ENCODE results near the gene CACFD1. TPM values are rescaled to one million over a fixed set of nuclear protein-coding genes. Genes with fewer than 3 reads are reported as not detected.
A peak's percentile ranks its signal among the peaks of the same experiment; 100 is the strongest.

CACFD1 gene
- total RNA-seq, 1 donor from 2014 or later = 42.6 TPM

DNA sequence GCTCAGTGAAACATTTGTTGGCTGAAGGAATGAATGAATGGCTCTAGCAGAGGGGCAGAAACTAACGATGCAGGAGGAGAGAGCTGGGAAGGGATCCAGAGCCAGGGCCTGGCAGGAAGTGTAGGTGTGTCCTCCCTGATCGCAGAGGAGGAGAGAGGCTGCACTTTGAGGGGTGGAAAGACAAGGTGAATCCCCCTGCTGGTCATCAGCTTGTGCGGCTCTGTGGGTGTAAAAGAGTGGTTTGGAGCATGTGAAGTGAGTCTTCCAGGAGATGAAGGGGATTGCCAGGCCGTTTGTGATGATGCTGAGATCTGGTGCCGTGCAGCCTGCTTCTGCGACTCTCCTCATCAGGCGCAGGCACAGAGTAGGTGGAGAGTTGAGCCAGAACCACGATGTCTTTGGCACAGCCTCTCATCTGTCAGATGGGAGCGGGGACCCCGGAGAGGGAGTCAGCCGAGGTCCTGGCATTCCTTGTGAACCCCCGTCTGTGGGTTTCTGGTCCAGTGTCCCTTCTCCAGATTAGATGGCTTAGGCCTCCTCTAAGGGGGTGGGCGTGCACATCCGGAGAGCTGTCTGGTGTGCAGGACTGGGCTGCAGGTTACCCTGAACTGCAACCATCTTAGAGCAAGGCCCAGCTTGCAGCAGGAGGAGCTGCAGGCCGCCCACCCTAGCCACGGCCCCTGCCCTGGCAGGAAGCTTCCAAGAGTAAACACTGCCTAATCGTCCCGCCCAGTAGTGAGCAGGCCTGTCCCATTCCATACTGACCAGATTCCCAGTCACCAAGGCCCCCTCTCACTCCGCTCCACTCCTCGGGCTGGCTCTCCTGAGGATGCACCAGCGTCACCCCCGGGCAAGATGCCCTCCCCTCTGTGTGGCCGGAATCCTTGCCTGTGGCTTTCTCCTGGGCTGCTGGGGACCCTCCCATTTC, 37.9 kb upstream of the CACFD1 start, which contains the start of gene ADAMTS13:
Gene ADAMTS13 (plus strand): TSS at position 753 of the 928 bp plus-strand sequence. CDS start 77 bp downstream, at position 830.
- no peak for DNase-seq (ENCODE audit: low read depth, low spot score)
- TF ChIP-seq, protein P1, sequence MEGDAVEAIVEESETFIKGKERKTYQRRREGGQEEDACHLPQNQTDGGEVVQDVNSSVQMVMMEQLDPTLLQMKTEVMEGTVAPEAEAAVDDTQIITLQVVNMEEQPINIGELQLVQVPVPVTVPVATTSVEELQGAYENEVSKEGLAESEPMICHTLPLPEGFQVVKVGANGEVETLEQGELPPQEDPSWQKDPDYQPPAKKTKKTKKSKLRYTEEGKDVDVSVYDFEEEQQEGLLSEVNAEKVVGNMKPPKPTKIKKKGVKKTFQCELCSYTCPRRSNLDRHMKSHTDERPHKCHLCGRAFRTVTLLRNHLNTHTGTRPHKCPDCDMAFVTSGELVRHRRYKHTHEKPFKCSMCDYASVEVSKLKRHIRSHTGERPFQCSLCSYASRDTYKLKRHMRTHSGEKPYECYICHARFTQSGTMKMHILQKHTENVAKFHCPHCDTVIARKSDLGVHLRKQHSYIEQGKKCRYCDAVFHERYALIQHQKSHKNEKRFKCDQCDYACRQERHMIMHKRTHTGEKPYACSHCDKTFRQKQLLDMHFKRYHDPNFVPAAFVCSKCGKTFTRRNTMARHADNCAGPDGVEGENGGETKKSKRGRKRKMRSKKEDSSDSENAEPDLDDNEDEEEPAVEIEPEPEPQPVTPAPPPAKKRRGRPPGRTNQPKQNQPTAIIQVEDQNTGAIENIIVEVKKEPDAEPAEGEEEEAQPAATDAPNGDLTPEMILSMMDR (conservative IDR thresholded peaks at IDR 0.05) = peak; percentile 22
- H3K4me3 Mint-ChIP-seq = peak within 1 kb of the TSS; percentile 48
- H3K27ac Mint-ChIP-seq (ENCODE audit: unreplicated experiment) = peak within 1 kb of the TSS; percentile 78
- no peaks in the 10 kb centered on the region for H3K9me3 Mint-ChIP-seq
- peaks cover 21% of the 10 kb centered on the region for H3K4me1 Mint-ChIP-seq
- peaks cover 10% of the 10 kb centered on the region for H3K27me3 Mint-ChIP-seq (ENCODE audit: low read depth)
- H3K36me3 Mint-ChIP-seq (ENCODE audit: low read depth) = no peaks in the 10 kb centered on the region

DNA sequence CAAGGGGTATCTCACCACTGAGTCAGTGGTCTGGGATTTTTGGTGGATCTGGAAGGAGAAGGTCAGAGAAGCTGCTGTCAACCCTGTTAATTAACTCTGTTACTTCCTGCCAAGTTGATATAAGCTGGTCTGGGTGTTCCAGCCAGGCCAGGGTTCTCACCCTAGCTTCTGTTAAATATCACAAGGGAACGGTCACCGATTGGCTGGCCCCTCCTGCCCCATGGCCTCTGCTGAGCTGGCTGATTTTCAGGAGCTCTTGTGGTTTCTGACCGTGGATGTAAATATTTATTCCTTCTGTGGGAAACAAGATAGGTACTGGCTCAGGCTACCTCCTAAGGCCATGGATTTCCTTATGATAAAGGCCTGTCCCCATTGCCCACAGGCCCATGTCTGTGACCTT, 36.6 kb upstream of the CACFD1 start:
- no peak overlapping the region for H3K27ac Mint-ChIP-seq (ENCODE audit: unreplicated experiment)
- TF ChIP-seq, protein P1 (conservative IDR thresholded peaks at IDR 0.05) = no peak
- H3K36me3 Mint-ChIP-seq (ENCODE audit: low read depth) = peaks cover 6% of the 10 kb centered on the region
- peak overlapping the region; percentile 44 for H3K4me3 Mint-ChIP-seq
- no peaks in the 10 kb centered on the region for H3K9me3 Mint-ChIP-seq
- peaks cover 23% of the 10 kb centered on the region for H3K27me3 Mint-ChIP-seq (ENCODE audit: low read depth)
- DNase-seq (ENCODE audit: low read depth, low spot score) = no peak
- H3K4me1 Mint-ChIP-seq = peaks cover 13% of the 10 kb centered on the region

DNA sequence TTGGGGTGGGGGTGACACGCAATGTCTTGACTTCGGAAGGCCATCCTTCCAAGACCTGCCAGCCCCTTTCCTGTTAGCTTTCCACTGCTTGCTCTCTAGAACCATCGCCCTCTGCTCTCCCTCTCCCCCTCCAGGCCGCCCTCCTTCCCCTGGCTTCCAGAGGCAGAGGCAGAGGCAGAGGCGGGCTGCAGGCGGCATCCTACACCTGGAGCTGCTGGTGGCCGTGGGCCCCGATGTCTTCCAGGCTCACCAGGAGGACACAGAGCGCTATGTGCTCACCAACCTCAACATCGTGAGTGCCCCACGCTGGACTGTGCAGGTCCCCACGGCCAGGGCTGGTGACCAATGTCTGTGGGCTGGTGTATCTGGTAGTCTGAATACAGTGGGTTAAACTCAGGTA, 35.6 kb upstream of the CACFD1 start:
- TF ChIP-seq, protein P1 (conservative IDR thresholded peaks at IDR 0.05) = no peak
- DNase-seq (ENCODE audit: low read depth, low spot score) = no peak

DNA sequence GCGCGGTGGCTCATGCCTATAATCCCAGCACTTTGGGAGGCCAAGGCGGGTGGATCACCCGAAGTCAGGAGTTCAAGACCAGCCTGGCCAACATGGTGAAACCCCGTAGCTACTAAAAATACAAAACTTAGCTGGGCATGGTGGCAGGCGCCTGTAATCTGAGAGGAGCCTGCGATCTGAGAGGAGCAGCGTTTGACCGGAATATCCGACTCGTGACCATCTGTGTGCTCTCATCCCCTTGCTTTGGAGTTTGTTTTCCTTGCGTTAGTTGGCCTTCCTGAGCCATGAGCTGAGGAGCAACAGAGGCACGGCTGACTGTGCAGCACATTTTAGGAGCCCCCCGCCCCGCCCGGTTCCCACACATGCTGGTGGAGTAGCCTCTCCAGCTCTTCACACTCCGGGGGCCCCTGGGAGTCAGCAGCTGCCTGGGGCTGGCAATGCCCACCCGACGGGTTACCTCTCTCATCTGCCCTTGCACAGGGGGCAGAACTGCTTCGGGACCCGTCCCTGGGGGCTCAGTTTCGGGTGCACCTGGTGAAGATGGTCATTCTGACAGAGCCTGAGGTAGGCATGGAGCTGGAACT, 34.6 kb upstream of the CACFD1 start:
- TF ChIP-seq, protein P1 (conservative IDR thresholded peaks at IDR 0.05) = no peak
- Mint-ChIP-seq H3K4me3 (no peak overlapping the region), H3K4me1 (no peaks in the 10 kb centered on the region), H3K27ac (ENCODE audit: unreplicated experiment) (no peak overlapping the region), H3K36me3 (ENCODE audit: low read depth) (peaks cover 6% of the 10 kb centered on the region), H3K27me3 (ENCODE audit: low read depth) (peaks cover 32% of the 10 kb centered on the region), H3K9me3 (no peaks in the 10 kb centered on the region)
- DNase-seq (ENCODE audit: low read depth, low spot score) = no peak

More for the DNA sequence above, 35.6 kb upstream of the CACFD1 start:
- H3K9me3 Mint-ChIP-seq = no peaks in the 10 kb centered on the region
- peaks cover 24% of the 10 kb centered on the region for H3K27me3 Mint-ChIP-seq (ENCODE audit: low read depth)
- no peak overlapping the region for H3K27ac Mint-ChIP-seq (ENCODE audit: unreplicated experiment)
- no peak overlapping the region for H3K4me3 Mint-ChIP-seq
- H3K4me1 Mint-ChIP-seq = peaks cover 3% of the 10 kb centered on the region
- H3K36me3 Mint-ChIP-seq (ENCODE audit: low read depth) = peaks cover 6% of the 10 kb centered on the region

DNA sequence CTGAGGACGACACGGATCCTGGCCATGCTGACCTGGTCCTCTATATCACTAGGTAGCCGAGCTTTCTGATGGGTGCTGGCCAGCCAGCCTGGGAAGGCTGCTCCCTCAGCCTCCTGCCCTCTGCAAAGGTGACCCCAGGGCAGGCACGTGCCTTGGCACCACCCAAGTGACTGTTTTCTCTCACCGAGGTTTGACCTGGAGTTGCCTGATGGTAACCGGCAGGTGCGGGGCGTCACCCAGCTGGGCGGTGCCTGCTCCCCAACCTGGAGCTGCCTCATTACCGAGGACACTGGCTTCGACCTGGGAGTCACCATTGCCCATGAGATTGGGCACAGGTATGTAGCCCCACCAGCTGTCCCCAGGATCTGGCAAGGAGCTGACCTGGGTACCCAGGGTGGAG, 33.8 kb upstream of the CACFD1 start:
- no peaks in the 10 kb centered on the region for H3K4me1 Mint-ChIP-seq
- peaks cover 6% of the 10 kb centered on the region for H3K36me3 Mint-ChIP-seq (ENCODE audit: low read depth)
- no peak for DNase-seq (ENCODE audit: low read depth, low spot score)

More for the DNA sequence above, 33.8 kb upstream of the CACFD1 start:
- peaks cover 39% of the 10 kb centered on the region for H3K27me3 Mint-ChIP-seq (ENCODE audit: low read depth)
- H3K27ac Mint-ChIP-seq (ENCODE audit: unreplicated experiment) = no peak overlapping the region
- TF ChIP-seq, protein P1 (conservative IDR thresholded peaks at IDR 0.05) = no peak
- H3K9me3 Mint-ChIP-seq = no peaks in the 10 kb centered on the region
- no peak overlapping the region for H3K4me3 Mint-ChIP-seq
